PFSK-1 (cell line): ENCODE results near the gene NPHP4.

Source experiments
- FOXP2 ChIP-seq: optimal IDR thresholded peaks from 2 replicates; pipeline ENCODE3; 2011; ENCODE audit warnings: borderline replicate concordance, control low read depth, inconsistent platforms; ENCODE audit not compliant: insufficient read depth; ENCODE audit errors: extremely low read length, extremely low read depth
- POLR2AphosphoS5 ChIP-seq: IDR thresholded peaks from 2 replicates; pipeline ENCODE4 v1.6.1; 2012; ENCODE audit warnings: low read depth, mild to moderate bottlenecking, control low read depth, low read length, moderate library complexity
- REST ChIP-seq, 2 experiments: IDR thresholded peaks; 2 replicates each; pipeline versions ENCODE4 v1.6.1 to v1.8.0; 2011 to 2012; ENCODE audit warnings: low read depth in 2 of 2, low read length in 2 of 2, control low read depth in 1 of 2, inconsistent platforms in 1 of 2, mild to moderate bottlenecking in 1 of 2, moderate library complexity in 1 of 2; ENCODE audit not compliant: insufficient read depth in 1 of 2
- SIN3A ChIP-seq: IDR thresholded peaks from 2 replicates; pipeline ENCODE4 v1.6.1; 2012; ENCODE audit warnings: mild to moderate bottlenecking, low read length, moderate library complexity, borderline replicate concordance; ENCODE audit not compliant: insufficient read depth
- TAF1 ChIP-seq: IDR thresholded peaks from 2 replicates; pipeline ENCODE4 v1.6.1; 2012; ENCODE audit warnings: low read length, control low read depth, borderline replicate concordance; ENCODE audit not compliant: insufficient read depth

NPHP4 gene

GRCh38 chr1:5842679-5843078 is 149.5 kb downstream of the NPHP4 start:
- TF ChIP-seq POLR2AphosphoS5 = no peak
- no peak for TF ChIP-seq REST (IDR thresholded peaks at IDR 0.05; ENCODE audit: insufficient read depth in 1 of 2, low read depth in 2 of 2, low read length in 2 of 2)
- no peak for TF ChIP-seq FOXP2
- no peak for TF ChIP-seq SIN3A
- TF ChIP-seq TAF1 = no peak

- TF ChIP-seq POLR2AphosphoS5 (no peak), REST (IDR thresholded peaks at IDR 0.05; ENCODE audit: insufficient read depth in 1 of 2, low read depth in 2 of 2, low read length in 2 of 2) (no peak), TAF1 (no peak), SIN3A (no peak), FOXP2 (no peak)
Observed at GRCh38 chr1:5840551-5841001, 151.6 kb downstream of the NPHP4 start.

- no peak for TF ChIP-seq REST (IDR thresholded peaks at IDR 0.05; ENCODE audit: insufficient read depth in 1 of 2, low read depth in 2 of 2, low read length in 2 of 2)
- no peak for TF ChIP-seq POLR2AphosphoS5
- no peak for TF ChIP-seq SIN3A
- TF ChIP-seq FOXP2 = no peak
- no peak for TF ChIP-seq TAF1
Observed at GRCh38 chr1:5839881-5840550, 152.2 kb downstream of the NPHP4 start.

GRCh38 chr1:5839161-5839880 is 152.9 kb downstream of the NPHP4 start:
- TF ChIP-seq SIN3A = no peak
- TF ChIP-seq REST (IDR thresholded peaks at IDR 0.05; ENCODE audit: insufficient read depth in 1 of 2, low read depth in 2 of 2, low read length in 2 of 2) = no peak
- no peak for TF ChIP-seq FOXP2
- TF ChIP-seq POLR2AphosphoS5 = no peak
- no peak for TF ChIP-seq TAF1
